Stimulated activated CD8-positive, alpha-beta memory T cell treated with anti-CD3 and anti-CD28 coated beads, Interleukin-4, amount 100 ng/mL, for 4 hours (primary cell): ENCODE results near the gene MFSD6L.
A peak's percentile ranks its signal among the peaks of the same experiment; 100 is the strongest.

Source experiments
- DNase-seq, 2 donors: peaks; one replicate each; pipeline ENCODE4 v3.0.0-alpha.2; 2020; ENCODE audit warnings: low read depth in 2 of 2, low spot score in 1 of 2

MFSD6L gene

DNA sequence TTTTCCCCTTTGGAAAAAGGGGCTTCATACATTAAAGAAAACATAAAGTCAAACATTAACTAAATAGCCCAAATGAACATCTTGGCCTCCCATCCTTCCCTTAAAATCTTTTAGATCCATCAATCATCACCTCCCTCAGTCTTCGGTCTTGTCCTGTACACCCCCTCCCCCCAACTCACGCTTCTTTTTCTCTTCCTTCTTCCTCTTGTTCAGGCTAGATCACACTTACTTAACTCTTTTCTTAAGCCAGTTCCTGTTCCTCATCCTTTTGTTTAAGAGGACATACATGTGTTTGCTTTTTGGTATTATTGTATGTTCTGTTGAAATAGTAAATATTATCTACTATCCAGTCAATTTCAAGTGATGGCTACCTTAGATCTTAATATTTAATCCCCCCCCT lies 5.5 kb downstream of the MFSD6L start:
- DNase-seq = no peak

DNA sequence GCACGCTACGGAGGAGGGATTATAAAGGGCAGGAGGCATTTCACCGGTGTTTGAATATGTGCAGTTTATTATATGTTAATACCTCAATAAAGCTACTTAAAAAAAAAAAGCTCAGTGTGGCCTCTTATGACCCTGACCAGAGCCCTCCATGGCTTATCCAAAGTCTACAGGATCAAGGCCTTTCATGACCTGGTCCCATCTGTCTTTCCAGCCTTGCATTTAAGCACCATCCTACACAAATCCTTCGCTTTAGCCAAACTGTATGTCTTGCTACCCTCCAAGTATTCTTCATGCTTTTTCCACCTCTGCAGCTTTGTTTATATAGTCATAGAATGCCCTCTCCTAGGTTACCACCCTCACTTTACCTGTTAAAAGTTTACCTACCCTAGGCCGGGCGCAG lies 6.5 kb downstream of the MFSD6L start:
- DNase-seq = no peak

DNA sequence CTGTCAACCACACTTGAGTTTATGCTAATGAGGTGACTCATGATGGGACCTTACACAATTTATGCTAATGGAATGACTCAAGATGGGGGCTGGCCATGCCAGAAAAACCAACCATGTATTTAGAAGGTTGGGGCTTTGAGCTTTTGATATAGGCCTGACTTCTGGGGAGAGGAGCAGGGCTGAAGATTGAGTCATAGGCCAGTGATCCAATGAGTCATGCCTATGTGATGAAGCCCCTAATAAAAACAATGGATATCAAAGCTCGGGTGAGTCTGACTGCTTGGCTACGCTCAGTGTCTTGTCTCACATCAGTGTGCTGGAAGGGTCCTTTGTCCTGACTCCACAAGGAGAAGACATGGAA lies 7.3 kb downstream of the MFSD6L start:
- no peak for DNase-seq

DNA sequence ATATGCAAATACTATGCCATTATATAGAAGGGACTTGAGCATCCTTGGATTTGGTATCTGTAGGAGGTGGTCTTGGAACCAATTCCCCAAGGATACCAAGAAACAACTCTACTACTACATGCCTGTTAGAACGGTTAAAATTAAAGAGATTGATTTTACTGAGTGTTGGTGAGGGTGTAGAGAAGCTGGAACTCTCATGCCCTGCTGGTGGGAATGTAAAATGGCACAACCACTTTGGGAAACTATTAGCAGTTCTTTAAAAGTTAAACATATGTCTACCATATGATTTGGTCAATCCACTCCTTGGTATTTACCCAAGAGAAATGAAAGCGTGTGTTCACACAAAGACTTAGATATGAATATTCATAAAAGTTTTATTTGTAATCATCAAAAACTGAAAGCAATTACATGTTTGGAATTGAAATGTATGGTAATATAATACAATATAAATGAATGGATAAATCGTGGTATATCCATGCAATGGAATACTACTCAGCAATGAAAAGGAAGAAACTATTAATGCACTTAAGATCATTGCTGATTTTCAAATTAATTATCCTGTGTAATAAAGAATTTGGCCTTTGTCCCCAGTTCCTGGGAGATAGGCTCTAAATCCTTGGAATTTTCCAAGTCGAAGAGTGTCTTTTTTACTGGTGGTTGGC lies 7.8 kb downstream of the MFSD6L start:
- DNase-seq = no peak

DNA sequence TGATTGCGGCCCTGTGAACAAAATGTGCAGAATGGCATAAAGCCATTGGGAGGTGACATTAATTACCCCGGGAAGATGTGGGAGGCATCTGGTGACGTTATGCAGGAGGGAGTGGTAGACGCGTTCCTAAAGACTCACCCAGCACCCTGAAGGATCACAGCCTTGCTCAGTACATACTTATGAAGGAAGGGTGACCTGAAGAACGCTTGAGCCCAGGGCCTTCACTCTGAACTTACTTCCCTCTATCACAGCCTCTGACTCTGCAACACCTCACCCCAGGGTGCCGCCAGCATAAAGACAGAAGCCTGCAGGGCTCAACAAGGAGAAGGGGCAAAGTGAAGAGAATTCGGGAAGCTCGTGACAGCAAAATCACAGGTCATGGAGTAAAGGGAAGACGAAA lies 9.4 kb downstream of the MFSD6L start:
- no peak for DNase-seq

GRCh38 chr17:8788998-8789397 lies 10.2 kb downstream of the MFSD6L start:
- no peak for DNase-seq

- DNase-seq = peak; percentile 13 to 56
These were observed 13.4 kb downstream of the MFSD6L start for GRCh38 chr17:8785547-8786413.

DNA sequence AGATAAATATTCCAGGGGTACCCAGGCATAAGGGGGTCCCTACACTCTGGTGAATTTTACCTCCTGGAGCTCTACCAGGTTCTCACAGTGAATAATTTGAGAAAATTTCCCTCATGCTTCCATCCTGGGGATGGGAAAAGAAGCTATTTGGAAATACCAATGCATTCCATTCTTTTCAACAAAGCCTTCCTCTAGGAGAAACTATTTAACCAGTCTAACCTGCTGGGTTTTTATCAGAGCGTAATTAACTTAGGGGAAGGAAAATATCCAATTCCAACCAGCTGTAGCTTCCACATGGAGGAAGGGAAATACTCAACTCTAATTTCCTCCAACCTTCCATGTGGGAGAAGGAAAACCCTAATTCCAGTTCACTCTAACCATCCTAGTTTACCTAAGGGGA lies 17.0 kb downstream of the MFSD6L start:
- no peak for DNase-seq

DNA sequence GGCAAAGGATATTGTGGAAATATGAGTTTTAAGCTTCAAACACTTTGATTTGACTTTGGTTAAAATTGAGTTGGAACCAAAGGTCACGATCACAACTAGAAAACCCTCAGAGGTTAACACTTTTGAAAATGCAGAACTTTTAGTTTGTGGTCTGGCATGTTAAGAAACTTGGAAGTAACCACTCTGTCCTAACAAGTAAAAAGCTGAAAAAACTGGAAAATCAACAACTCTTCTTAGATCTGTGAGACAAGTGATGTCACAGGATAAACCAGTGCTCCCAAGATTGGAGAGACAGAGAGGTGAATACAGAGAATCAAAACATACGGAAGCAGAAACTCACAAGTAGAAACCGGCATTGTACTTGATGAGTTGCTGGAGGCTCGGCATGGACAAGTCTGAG lies 17.4 kb downstream of the MFSD6L start:
- no peak for DNase-seq

- no peak for DNase-seq
These were observed 22.3 kb downstream of the MFSD6L start for GRCh38 chr17:8776881-8777280.

DNA sequence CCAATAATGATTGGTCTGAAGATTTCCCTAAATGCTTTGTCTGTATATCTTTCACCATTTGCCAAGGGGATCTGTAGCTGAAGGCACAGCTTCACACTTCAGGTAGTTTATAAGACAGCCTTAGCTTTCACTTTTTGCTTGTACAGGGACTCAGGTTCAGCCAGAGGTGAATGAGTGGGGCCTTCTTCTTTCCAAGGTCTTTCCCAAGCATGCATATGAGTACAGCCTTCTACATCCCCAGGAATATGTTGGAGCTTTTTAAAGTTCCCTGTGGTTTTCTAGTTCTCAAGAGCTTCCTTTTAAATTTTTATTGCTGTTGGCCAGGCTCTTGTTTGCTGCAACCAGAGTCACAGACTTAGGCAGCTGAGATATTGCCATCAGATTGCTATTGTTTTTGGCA lies 22.9 kb downstream of the MFSD6L start:
- DNase-seq = no peak

GRCh38 chr17:8766731-8767130 lies 32.4 kb downstream of the MFSD6L start:
- DNase-seq = no peak

GRCh38 chr17:8762012-8762411 lies 37.2 kb downstream of the MFSD6L start:
- DNase-seq = no peak

DNA sequence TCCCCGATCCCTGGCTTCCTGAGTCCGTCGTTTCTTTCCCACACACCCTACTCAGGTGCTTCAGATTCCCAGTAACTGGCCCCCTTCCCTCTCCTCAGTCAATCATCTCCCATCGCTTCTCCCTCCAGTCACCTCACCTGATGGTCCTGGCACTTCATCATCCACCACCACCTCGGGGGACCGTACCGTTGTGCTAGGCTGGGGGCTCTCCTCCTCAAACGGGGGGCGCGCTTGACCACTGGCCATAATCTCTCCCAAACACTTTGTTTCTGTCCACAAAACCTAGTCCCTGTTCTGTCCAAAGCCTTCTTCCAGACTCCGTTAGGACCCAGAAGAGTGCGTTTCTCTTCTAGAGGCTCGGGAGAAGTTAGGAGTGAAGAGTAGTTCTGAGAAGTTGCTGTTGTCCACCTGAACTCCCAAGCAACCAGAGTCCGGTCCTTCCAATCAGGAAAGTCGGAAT lies 41.0 kb downstream of the MFSD6L start, which contains the start of gene SPDYE4:
Gene SPDYE4, minus strand, starts transcription at position 410 of the 460 bp plus-strand sequence. Its CDS starts 164 bp downstream, at position 246.
- no peak for DNase-seq

GRCh38 chr17:8757189-8757588 lies 42.0 kb downstream of the MFSD6L start:
- DNase-seq = no peak

DNA sequence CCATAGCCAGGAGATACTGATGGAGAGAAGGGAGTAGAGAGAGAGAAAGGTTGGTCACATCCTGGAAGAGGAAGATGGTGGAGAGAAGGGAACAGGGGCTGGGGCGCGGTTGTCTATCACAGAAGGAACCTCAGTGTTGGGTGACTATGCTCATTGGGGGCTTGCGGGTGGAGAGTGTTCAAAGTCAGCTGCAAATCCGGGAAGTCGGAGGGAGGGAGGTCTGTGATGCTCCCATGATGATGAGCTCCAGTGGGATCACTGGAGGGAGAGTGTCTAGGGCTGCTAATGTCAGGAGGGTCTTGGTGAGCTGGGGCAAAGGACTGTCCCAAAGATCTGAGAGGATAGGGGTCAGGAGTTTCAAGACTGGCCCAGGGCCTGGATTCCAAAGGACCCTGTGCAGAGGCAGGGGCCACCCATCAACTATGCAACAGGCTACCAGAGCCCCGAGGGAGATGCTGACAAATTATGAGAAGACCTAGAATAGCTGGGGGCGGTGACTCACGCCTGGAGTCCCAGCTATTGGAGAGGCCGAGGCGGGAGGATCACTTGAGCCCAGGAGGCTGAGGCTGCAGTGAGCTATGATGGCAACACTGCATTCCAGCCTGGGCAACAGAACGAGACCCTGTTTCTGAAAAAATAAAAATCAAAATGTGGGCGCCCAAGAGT lies 43.4 kb downstream of the MFSD6L start:
- no peak for DNase-seq

GRCh38 chr17:8754890-8755289 lies 44.3 kb downstream of the MFSD6L start:
- no peak for DNase-seq

- DNase-seq = no peak
These were observed 45.2 kb downstream of the MFSD6L start for GRCh38 chr17:8753976-8754440.

DNA sequence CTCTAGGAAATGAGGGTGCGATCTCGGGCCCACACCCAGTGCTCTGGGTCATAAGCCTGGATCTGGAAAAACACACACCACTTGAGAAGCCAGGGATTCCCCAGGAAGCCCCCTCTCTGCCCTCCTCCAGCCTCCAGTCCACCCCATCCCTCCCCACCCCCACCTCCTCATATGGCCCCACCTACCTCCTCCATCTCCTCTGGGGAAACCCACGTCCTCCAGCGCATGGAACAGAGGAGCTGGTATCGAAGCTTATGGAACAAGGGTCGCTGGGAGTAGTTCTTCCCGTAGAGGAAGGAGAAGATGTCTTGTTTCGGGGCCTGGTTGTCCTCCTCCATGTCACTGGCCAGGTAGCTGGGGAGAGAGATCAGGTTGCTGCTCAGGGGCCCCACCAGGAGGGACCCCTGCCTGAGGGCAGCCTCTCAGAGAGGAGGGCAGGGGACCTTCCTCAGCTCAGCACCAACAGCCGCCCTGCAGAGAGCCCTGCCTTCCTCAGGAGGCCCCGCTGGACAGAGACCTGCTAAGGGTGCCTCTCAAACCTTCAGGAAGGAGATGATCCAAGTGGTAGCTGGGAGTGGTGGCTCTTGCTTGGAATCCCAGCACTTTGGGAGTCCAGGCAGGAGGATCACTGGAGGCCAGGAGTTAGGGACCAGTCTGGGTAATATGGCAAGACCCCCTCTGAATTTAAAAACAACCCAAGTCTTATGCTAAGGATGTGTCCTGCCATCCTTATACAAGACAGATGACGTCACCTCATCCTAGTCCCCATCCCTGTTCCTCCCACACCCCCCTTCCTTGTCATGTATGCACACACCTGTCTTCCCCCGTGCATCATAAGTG lies 45.8 kb downstream of the MFSD6L start:
- no peak for DNase-seq

DNA sequence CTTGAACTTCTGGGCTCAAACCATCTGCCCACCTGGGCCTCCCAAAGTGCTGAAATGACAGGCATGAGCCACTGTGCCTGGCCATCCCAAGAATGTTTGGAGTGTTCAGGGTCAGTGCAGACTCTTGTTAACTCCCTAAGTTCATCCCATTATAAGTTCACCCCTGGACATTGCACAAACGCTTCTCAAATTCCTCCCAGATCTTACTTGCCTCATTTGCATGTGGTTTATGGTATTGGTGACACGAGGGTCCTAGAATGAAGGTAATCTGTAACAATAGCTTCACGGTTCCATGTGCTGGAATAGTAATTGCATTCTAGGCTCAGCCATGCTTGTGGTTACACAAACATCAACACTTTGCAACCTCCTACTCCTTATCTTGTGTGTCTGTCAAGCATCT lies 49.5 kb downstream of the MFSD6L start:
- no peak for DNase-seq

GRCh38 chr17:8747742-8748141 lies 51.4 kb downstream of the MFSD6L start:
- no peak for DNase-seq
